HG03354 (cell line): ENCODE data around the gene SMAD4.
A peak's percentile ranks its signal among the peaks of the same experiment; 100 is the strongest.
"Not testable (repeated sequence)": the region's sequence is repeated elsewhere in the genome, so short reads cannot be mapped to it uniquely, and the experiment has no call there.

Source experiments
- ATAC-seq: cut with Tn5 transposase; IDR thresholded peaks from one replicate; pipeline ENCODE4 v1.9.1; 2021; ENCODE audit warnings: mild to moderate bottlenecking; ENCODE audit not compliant: unreplicated experiment, poor library complexity, severe bottlenecking

SMAD4 gene

GRCh38 chr18:51100385-51101120 lies 70.5 kb downstream of the SMAD4 start:
- ATAC-seq = no peak

DNA sequence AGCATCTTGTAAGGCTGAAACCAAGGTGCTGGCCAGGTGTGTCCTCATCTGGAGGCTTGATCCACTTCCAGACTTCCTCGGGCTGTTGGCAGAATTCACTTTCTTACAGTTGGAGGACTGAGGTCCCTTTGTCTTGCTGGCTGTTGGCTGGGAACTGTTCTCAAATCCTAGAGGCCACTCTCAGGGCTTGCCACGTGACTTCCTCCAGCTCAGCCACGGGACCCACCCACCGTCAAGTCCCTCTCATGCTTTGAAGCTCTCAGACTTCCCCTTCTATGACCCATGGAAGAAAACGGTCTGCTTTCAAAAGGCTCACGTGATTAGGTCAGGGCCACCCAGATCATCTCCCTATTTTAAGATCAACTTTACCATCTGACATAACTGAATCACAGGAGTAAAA lies 77.1 kb downstream of the SMAD4 start:
- ATAC-seq = peak; percentile 56

DNA sequence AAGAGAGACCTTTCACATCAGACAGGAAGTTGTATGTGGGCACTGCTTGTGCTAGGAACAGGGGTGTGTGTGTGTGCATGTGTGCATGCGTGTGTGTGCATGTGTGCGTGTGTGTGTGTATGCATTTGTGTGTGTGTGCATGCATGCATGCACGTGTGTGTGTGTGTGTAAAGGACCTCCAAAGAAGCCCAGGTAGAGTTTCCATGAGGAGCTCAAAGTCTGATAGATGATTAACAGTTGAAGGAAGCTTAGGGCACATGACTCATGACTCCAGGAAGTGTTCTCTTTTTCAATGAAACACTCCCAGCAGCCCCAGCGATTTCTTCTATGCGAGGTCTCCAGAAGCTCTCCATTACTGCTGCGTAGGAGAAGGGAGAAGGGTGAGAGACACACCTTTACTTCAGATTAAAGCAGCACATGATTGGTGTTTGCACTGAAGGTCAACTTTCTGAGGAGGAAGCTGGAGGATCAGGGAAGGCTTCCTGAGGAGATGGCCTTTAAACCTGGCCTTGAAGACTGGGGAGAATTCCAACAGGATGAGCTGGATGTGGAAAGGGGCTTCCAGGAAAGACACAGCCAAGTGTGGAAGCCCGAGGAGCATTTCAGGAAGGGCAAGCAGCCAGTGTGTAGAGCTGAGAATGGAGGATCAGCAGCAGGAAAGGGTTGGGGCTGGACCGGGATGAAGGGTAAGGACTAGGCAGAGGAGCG lies 77.7 kb downstream of the SMAD4 start:
- ATAC-seq = peak; percentile 13

- ATAC-seq = no peak
Observed at GRCh38 chr18:51108330-51108729, 78.3 kb downstream of the SMAD4 start.

DNA sequence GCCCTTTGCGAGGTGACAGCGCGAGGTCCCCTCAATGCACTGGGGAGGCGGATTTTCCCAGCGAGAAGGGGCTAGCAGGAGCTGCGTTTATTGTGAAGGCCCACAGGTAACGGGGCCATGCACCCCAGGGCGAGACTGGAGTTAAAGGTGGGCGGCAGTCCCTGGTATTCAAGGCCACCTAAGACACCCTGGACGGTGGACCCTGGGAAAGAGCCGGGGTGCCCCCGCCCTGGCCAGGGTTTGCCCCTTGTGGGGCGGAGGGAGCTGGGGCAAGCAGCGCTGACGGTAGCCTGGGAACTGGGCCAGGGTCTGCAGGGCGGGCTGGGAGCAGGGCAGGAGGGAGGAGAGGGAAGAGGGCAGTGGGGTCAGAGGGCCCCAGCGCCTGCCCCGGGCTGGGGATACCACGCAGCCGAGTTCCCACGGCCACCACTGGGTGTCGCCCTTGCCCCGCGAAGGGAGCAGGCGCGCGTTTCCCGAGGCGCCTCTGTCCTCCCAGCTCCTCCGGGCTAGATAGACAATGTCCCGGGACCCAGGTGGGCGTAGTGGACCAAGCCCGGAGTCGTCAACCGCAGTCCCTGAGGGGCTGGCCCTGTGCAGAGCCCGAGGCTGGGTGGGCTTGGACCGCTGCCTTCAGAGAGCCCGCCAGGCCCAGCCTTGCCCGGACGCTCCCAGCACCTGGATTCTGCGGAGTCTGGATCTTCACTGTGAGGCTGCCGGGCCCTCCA lies 80.2 kb downstream of the SMAD4 start:
- ATAC-seq = peak; percentile 81

GRCh38 chr18:51111633-51112355 lies 81.8 kb downstream of the SMAD4 start:
- ATAC-seq = not testable (repeated sequence)

DNA sequence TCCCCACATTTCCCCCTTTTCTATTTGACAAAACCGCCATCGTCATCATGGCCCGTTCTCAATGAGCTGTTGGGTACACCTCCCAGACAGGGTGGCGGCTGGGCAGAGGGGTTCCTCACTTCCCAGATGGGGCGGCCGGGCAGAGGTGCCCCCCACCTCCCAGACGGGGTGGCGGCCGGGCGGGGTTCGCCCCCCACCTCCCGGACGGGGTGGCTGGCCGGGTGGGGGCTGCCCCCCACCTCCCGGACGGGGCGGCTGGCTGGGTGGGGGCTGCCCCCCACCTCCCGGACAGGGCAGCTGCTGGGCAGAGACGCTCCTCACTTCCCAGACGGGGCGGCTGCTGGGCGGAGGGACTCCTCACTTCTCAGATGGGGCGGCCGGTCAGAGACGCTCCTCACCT lies 87.0 kb downstream of the SMAD4 start:
- not testable (repeated sequence) for ATAC-seq

GRCh38 chr18:51119561-51119960 lies 89.5 kb downstream of the SMAD4 start:
- not testable (repeated sequence) for ATAC-seq

GRCh38 chr18:51119976-51120375 lies 90.0 kb downstream of the SMAD4 start:
- not testable (repeated sequence) for ATAC-seq

DNA sequence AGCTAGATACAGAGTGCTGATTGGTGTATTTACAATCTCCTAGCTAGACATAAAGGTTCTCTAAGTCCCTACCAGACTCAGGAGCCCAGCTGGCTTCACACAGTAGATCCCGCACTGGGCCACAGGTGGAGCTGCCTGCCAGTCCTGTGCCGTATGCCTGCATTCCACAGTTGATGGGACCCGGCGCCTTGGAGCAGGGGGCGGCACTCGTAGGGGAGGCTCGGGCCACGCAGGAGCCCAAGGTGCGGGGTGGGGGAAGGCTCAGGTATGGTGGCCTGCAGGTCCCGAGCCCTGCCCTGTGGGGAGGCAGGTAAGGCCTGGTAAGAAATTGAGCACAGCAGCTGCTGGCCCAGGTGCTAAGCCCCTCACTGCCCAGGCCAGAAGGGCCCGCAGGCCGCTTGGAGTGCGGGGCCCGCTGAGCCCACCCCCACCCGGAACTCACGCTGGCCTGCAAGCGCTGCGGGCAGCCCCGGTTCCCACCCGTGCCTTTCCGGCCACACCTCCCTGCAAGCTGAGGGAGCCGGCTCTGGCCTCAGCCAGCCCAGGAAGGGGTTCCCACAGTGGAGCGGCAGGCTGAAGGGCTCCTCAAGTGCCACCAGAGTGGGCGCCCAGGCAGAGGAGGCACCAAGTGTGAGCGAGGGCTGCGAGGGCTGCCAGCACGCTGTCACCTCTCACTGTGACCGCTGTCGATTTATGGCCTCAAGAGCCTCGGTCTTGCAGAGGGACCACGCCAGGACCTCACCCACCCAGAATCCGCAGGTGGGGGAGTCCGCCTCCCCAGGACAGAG lies 91.0 kb downstream of the SMAD4 start:
- ATAC-seq = no peak

- ATAC-seq = no peak
Observed at GRCh38 chr18:51121597-51121857, 91.5 kb downstream of the SMAD4 start.

GRCh38 chr18:51122266-51123045 lies 92.4 kb downstream of the SMAD4 start:
- no peak for ATAC-seq

DNA sequence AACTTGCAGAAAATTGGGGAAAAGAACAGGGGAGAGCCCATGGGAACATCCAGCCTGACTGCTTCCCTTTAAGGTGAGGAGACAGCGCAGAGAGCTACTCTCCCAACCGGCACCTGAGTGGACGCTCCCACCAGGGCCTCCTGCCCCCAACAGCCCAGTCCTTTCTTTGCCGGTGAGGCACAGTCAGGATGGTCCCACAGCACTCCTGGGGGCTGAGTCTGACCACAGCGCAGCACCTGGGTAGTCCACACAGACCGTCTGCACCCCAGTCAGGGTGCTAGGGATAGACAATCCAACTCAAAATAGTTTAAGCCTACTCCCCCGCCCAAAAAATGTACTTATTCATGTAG lies 93.0 kb downstream of the SMAD4 start:
- no peak for ATAC-seq

GRCh38 chr18:51123481-51123880 lies 93.5 kb downstream of the SMAD4 start:
- no peak for ATAC-seq

DNA sequence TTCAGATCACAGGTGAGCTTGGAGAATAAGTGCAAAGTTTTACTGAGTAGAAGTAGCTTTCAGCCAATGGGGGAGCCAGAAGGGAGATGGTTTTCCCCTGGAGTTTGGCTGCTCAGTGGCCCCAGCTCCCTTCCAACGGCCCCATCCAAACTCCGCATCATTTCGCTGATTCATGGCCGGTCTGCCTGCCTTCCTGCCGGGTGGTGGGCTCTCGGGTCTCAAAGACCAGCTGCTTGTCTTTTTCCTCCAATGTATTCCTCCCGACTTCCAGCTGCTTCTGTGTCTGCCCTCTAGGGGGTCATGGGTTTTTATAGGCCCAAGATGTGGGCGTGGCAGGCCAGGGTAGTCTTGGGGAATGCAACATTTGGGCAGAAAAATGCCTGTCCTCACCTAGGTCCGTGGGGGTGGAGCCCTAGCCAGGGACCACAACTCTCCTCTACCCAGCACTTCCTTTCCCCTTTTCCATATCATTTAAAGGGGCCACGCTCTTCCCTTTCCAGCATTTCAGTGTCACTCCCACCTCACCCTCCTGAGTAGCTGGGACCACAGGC lies 94.0 kb downstream of the SMAD4 start:
- ATAC-seq = no peak

DNA sequence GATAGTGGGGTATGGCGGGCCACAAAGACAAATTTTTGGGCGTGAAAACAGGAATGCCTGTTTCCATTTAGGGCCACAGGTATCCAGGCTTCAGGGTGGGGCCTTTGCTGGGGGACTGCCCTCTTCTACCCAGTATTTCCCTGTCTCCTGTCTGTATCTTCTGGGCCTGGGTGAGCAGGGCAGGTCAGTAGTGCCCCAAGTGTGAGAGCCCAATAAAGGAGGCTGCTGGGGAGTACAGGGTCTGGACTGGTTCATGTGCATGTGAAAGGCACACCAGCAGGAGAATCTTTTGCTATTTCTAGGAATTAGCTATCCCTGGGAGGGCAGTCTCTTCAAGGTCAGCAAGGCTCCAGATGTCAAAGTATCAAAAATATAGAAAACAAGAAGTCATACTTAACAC lies 96.0 kb downstream of the SMAD4 start:
- no peak for ATAC-seq

GRCh38 chr18:51127664-51128063 lies 97.7 kb downstream of the SMAD4 start:
- ATAC-seq = no peak

DNA sequence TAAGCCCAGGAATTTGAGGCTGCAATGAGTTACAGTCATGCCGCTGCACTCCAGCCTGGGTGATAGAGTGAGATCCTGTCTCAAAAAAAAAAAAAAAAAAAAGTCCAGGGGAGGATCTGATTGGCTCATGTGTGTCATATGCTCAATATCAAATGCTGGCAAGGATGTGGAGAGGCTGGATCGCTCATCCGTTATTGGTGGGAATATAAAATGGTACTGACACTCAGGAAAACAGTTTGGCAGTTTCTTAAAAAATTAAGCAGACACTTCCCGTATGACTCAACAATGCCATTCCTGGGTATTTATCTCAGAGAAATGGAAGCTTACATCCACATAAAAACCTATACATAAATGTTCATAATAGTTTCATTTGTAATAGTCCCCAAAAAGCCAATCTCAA lies 98.5 kb downstream of the SMAD4 start:
- ATAC-seq = no peak
